GM12864 (cell line): ENCODE results near the gene ATP6V1B1.

Source experiments
- DNase-seq: peaks from one replicate; pipeline ENCODE4 v3.0.0-alpha.2; 2011; ENCODE audit warnings: low read depth
- H3K4me3 ChIP-seq: 2 replicates; pipeline ENCODE4 v1.5.1; 2011; ENCODE audit warnings: mild to moderate bottlenecking, low read depth, low read length, control low read depth
- CTCF ChIP-seq: IDR thresholded peaks from 2 replicates; pipeline ENCODE4 v1.5.1; 2011; ENCODE audit warnings: low read depth, mild to moderate bottlenecking, moderate library complexity, low read length, control low read depth, inconsistent platforms; ENCODE audit errors: missing control alignments

Gene ATP6V1B1

GRCh38 chr2:70895998-70896764 is 39.5 kb upstream of the ATP6V1B1 start:
- no peak for TF ChIP-seq CTCF
- DNase-seq = no peak
- H3K4me3 ChIP-seq = no peak overlapping the region

- TF ChIP-seq CTCF = no peak
- DNase-seq = no peak
- H3K4me3 ChIP-seq = no peak overlapping the region
Observed at GRCh38 chr2:70896765-70897202, 38.9 kb upstream of the ATP6V1B1 start.

- TF ChIP-seq CTCF = no peak
- H3K4me3 ChIP-seq = no peak overlapping the region
Observed at GRCh38 chr2:70897203-70897976, 38.3 kb upstream of the ATP6V1B1 start.

GRCh38 chr2:70897977-70898226 is 37.8 kb upstream of the ATP6V1B1 start:
- no peak for TF ChIP-seq CTCF
- H3K4me3 ChIP-seq = no peak overlapping the region
- DNase-seq = no peak

More at GRCh38 chr2:70897203-70897976, 38.3 kb upstream of the ATP6V1B1 start:
- DNase-seq = no peak

GRCh38 chr2:70898363-70899240 is 37.1 kb upstream of the ATP6V1B1 start:
- no peak overlapping the region for H3K4me3 ChIP-seq
- no peak for DNase-seq
- no peak for TF ChIP-seq CTCF

GRCh38 chr2:70901227-70902066 is 34.3 kb upstream of the ATP6V1B1 start:
- TF ChIP-seq CTCF = no peak
- H3K4me3 ChIP-seq = no peak overlapping the region
- DNase-seq = no peak
